Endothelial cell (in vitro differentiated cells): ENCODE results near the gene MAP2. TPM values are rescaled to one million over a fixed set of nuclear protein-coding genes. Genes with fewer than 3 reads are reported as not detected.

ENCODE experiments used
- DNase-seq: peaks from one replicate; pipeline ENCODE4 v3.0.0; 2021; ENCODE audit warnings: low spot score
- H3K27ac Mint-ChIP-seq: one replicate; pipeline ENCODE4 v1.8.0; 2021; ENCODE audit warnings: mixed read lengths, inconsistent platforms; ENCODE audit not compliant: unreplicated experiment
- H3K27me3 Mint-ChIP-seq: one replicate; pipeline ENCODE4 v1.8.0; 2021; ENCODE audit warnings: mild to moderate bottlenecking, moderate library complexity, mixed read lengths, inconsistent platforms; ENCODE audit not compliant: unreplicated experiment
- H3K36me3 Mint-ChIP-seq: one replicate; pipeline ENCODE4 v1.8.0; 2021; ENCODE audit warnings: mild to moderate bottlenecking, low read depth, mixed read lengths, inconsistent platforms; ENCODE audit not compliant: unreplicated experiment
- H3K4me1 Mint-ChIP-seq: one replicate; pipeline ENCODE4 v1.8.0; 2021; ENCODE audit warnings: mild to moderate bottlenecking, mixed read lengths, inconsistent platforms; ENCODE audit not compliant: unreplicated experiment
- H3K4me3 Mint-ChIP-seq: one replicate; pipeline ENCODE4 v1.8.0; 2021; ENCODE audit warnings: mild to moderate bottlenecking, mixed read lengths, inconsistent platforms; ENCODE audit not compliant: unreplicated experiment
- H3K9me3 Mint-ChIP-seq: one replicate; pipeline ENCODE4 v1.8.0; 2021; ENCODE audit warnings: mixed read lengths, inconsistent platforms; ENCODE audit not compliant: unreplicated experiment
- CTCF ChIP-seq: fragments of 200-600 bp; sonication (generic); IDR thresholded peaks from one replicate; pipeline ENCODE4 v1.5.0; 2021; ENCODE audit warnings: antibody characterized with exemption; ENCODE audit not compliant: unreplicated experiment
- total RNA-seq: library from RNA; stranded (reverse); fragmentation: NEBNext Ultra II Directional; extraction: Animal tissue kit (Norgen Biotek cat#: 25700); gene quantifications from one replicate; pipeline ENCODE4 v1.2.1, GENCODE V29; 2021; ENCODE audit not compliant: unreplicated experiment

Gene MAP2
- total RNA-seq, 1 donor from 2014 or later: 2.1 TPM

GRCh38 chr2:209391776-209392401, 32.0 kb upstream of the MAP2 start:
- TF ChIP-seq CTCF: no peak
- no peaks in the 10 kb centered on the region for H3K27me3 Mint-ChIP-seq
- no peaks in the 10 kb centered on the region for H3K4me1 Mint-ChIP-seq
- no peaks in the 10 kb centered on the region for H3K36me3 Mint-ChIP-seq
- H3K27ac Mint-ChIP-seq: no peak overlapping the region
- no peak overlapping the region for H3K4me3 Mint-ChIP-seq
- H3K9me3 Mint-ChIP-seq: no peaks in the 10 kb centered on the region
- DNase-seq: no peak

GRCh38 chr2:209395229-209395628, 28.6 kb upstream of the MAP2 start:
- H3K27ac Mint-ChIP-seq: no peak overlapping the region
- H3K27me3 Mint-ChIP-seq: no peaks in the 10 kb centered on the region
- H3K4me1 Mint-ChIP-seq: no peaks in the 10 kb centered on the region
- TF ChIP-seq CTCF: no peak
- H3K36me3 Mint-ChIP-seq: no peaks in the 10 kb centered on the region
- no peaks in the 10 kb centered on the region for H3K9me3 Mint-ChIP-seq
- no peak for DNase-seq
- no peak overlapping the region for H3K4me3 Mint-ChIP-seq

- H3K4me1 Mint-ChIP-seq: no peaks in the 10 kb centered on the region
- no peaks in the 10 kb centered on the region for H3K9me3 Mint-ChIP-seq
- H3K27ac Mint-ChIP-seq: no peak overlapping the region
- no peak overlapping the region for H3K4me3 Mint-ChIP-seq
- H3K27me3 Mint-ChIP-seq: no peaks in the 10 kb centered on the region
- DNase-seq: no peak
- TF ChIP-seq CTCF: no peak
- no peaks in the 10 kb centered on the region for H3K36me3 Mint-ChIP-seq
Observed at GRCh38 chr2:209395652-209396051, 28.2 kb upstream of the MAP2 start.

GRCh38 chr2:209398463-209398862, 25.4 kb upstream of the MAP2 start:
- Mint-ChIP-seq H3K36me3 (no peaks in the 10 kb centered on the region), H3K27ac (no peak overlapping the region), H3K4me3 (no peak overlapping the region), H3K4me1 (no peaks in the 10 kb centered on the region), H3K9me3 (no peaks in the 10 kb centered on the region), H3K27me3 (no peaks in the 10 kb centered on the region)
- TF ChIP-seq CTCF: no peak
- no peak for DNase-seq

- Mint-ChIP-seq H3K4me1 (no peaks in the 10 kb centered on the region), H3K27ac (no peak overlapping the region)
- TF ChIP-seq CTCF: no peak
Observed at GRCh38 chr2:209401788-209402187, 22.1 kb upstream of the MAP2 start.

More at GRCh38 chr2:209401788-209402187, 22.1 kb upstream of the MAP2 start:
- no peak for DNase-seq
- Mint-ChIP-seq H3K4me3 (no peak overlapping the region), H3K9me3 (no peaks in the 10 kb centered on the region), H3K27me3 (no peaks in the 10 kb centered on the region), H3K36me3 (no peaks in the 10 kb centered on the region)
